A172 (cell line): ENCODE results near the gene RRP7A. TPM values are rescaled to one million over a fixed set of nuclear protein-coding genes. Genes with fewer than 3 reads are reported as not detected.
"Not testable (repeated sequence)": the region's sequence is repeated elsewhere in the genome, so short reads cannot be mapped to it uniquely, and the experiment has no call there.

Experiments used
- DNase-seq: peaks from one replicate; pipeline ENCODE4 v3.0.0-alpha.2; 2015; ENCODE audit warnings: low spot score
- total RNA-seq: library from RNA; depleted of rRNA; stranded (reverse); fragments of >200 nt; shearing (Covaris generic); gene quantifications from 2 replicates; pipeline ENCODE4 v1.2.3, GENCODE V29; 2014; rRNA removed

The RRP7A gene
- total RNA-seq, 1 experiment from 2014 or later: 40.4 TPM

DNA sequence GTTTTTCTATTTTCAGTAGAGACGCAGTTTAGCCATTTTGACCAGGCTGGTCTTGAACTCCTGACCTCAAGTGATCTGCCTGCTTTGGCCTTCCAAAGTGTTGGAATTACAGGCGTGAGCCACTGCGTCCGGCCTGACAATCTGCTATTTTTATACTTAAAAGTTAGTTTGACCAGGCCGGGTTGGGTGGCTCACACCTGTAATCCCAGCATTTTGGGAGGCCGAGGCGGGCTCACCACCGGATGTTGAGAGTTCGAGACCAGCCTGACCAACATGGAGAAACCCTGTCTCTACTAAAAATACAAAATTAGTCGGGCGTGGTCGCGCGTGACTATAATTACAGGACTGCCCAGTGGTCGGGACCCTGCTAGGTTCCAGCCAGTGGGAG, 19.8 kb downstream of the RRP7A start:
- DNase-seq: not testable (repeated sequence)

DNA sequence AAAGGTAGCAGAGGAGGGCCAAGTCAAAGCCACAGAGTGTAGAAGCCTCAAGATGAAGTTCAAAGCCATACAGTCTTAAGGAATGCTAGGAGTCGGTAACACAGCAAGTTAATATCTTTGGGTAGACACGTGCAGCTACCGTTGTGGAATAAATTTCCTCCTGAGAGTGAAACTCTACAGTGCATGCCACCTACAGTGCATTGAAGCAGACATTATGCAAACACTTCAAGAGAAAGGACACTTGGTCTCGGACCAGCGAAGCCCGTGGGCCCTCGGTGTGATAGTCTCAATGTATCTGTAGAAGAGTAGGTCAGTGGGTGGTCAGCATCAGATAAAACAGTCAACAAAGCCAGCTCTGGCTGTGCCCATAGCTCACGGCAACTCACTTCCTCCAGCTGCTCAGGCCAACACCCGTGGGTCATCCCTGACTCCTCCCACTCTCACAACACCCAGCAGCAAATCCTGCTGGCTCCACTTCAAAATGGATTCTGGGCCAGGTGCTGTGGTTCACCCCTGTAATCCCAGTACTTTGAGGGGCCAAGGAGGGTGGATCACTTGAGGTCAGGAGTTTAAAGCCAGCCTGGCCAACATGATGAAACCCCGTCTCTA, 24.0 kb downstream of the RRP7A start:
- peak; percentile 17 for DNase-seq

DNA sequence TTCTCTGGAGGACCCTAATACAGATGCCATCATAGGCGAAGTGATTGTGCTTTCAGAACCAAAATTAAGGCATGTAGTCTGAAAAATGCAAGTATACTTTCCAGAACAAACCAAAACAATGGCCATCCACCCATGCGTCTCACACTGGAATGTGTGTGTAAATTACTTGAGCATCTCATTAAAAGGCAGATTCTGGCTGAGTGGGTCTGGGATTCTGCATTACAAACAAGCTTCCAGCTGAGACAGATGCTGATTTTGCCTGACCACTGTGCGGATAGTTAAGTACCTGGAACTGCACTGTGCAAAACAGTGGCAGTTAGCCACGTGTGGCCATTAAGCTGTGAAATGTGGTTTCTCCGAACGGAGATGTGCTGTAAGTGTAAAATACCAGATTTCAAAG, 26.2 kb downstream of the RRP7A start:
- no peak for DNase-seq

DNA sequence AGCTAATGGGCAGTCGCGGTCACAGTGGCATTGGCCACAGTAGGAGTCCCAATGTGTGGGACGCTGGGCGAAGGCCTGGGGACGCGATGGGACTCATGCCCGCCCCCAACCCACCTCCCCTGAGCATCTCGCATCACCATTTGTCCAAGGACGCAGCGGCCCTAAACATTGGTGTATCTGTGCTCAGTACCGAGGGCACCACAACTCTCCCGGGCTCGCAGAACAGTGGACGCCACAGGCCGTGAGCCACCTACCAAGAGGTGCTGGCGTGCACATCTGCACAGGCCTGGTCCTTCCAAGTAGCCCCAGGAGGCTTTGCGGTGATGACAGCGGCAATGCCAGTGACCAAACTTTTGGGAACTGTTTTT, 27.3 kb downstream of the RRP7A start:
- no peak for DNase-seq

DNA sequence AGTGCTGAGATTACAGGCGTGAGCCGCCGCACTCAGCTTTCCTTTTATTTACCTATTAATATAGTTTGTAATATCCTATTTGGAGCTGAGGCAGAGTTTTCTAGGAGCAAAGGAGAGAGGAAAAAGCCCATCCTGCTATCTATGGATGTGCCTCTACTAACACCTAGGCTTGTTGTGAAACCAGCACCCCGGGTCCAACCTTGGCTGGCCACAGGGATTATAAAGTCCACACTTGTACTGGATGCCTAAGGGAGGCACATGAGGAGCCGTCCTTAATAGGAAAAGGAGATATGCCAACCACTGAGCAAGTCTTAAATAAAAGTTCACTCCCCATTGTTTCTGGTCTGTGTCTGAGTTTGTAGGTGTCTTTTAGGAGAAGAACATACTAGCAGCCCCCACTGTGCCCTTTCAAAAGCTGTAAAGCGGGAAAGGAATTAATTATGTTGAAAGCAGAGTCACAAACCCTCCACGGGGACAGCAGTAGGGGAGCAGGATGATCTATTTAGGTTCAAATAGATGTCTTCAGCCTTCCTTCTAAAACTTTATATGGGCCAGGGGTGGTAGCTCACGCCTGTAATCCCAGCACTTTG, 29.3 kb downstream of the RRP7A start:
- DNase-seq: no peak

DNA sequence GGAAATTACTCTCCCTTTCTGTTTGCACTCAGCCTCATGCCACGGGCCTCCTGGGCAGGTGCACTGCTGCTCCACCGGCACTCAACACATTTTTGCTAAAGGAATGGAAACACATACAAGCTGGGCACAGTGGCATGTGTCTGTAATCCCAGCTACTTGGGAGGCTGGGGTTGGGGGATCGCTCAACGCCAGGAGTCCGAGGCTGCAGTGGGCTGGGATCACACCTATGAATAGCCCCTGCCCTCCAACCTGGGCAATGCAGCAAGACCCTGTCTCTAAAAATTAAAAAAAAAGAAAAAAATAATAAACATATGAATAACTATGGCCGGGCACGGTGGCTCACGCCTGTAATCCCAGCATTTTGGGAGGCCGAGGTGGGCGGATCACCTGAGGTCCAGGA, 30.6 kb downstream of the RRP7A start:
- no peak for DNase-seq

DNA sequence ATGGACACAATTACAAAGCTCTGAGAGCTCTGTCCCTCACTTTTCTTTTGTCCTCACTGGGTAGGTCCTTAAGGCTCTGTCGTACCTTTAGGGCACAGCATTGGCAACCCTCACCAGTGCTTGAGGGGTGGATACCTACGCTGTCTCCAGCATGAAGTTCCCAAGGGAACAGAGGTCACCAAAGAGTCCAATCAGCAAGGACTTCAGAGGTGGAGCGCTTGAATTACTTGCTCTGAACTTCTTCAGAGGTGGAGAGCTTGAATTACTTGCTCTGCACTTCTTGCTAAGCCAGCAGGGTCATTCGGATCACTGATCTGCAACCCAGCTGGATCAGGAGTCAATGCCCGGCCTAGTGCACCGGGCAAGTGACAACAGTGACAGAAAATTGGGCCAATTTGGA, 35.1 kb downstream of the RRP7A start:
- DNase-seq: no peak

DNA sequence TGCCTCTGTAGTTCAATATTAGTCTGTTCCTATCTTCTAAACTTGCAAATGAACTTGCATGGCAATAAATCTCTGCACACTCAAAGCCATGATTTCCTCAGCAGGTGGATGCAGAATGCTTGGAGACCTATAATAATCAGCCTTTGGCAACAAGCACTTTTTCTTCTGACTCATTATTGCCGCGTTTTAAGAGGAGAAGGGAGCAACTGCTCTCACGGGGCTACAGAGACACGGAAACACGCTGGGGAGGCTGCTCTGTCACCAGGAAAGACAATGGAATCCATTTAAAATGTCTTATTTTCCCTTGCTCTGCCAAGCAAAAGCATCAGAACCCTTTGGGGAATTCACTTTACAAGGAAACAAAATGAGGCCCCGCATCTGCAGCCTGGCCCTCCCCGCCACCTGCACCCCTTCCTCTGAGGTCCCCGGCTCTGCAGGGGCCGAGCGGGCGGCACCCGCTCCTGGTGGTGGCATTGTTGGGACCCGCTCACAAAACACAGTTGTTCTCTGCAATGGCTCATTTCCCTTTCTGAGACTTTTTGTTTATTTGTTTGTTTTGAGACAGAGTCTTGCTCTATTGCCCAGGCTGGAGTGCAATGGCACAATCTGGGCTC, 35.9 kb downstream of the RRP7A start:
- DNase-seq: not testable (repeated sequence)

DNA sequence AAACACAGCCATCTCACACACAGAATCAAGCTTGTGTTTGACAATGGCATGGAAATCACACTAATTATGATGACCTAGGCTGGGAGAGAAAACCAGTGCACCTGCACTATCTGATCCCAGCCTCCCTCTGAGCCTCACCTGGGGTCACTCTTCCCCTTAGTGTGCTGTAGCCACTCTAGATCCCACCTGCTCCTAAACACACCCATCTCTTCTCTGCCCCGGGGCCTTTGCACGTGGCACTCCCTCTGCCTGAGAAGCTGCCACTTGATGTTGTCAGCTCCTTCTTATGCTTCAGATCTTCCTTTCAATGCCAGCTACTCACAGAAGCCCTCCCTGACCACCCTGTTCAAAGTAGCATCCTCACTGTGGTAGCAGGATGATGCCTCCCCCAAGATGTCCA, 44.5 kb downstream of the RRP7A start:
- DNase-seq: no peak

DNA sequence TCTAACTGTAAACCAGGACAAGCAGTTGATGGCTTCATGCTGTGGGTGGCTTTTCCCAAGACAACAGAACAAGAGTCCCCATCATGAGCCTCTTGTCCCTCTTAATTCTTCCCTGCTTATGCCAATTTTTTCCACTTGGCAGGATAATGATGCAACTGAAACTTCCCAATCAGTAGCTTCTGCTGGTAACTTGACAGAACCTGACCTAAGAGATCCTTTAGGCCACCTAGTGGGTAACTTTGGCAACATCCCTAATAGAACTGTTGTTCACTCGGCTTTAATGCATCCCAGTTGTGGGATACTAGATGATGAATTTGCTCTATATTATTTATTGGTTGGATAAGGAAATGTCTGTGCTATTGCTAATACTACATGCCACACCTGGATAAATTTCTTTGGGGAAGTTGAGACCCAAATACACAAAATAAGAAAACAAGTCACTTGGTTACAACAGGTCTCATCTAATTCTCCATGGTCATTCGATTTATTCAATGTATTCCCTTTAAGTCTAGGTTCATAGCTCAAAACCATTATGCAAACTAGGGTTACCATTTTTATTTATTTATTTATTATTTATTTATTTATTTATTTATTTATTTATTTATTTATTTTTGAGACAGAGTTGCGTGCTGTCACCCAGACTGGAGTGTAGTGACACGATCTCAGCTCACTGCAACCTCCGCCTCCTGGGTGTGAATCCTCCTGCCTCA, 46.0 kb downstream of the RRP7A start:
- peak; percentile 47 for DNase-seq

DNA sequence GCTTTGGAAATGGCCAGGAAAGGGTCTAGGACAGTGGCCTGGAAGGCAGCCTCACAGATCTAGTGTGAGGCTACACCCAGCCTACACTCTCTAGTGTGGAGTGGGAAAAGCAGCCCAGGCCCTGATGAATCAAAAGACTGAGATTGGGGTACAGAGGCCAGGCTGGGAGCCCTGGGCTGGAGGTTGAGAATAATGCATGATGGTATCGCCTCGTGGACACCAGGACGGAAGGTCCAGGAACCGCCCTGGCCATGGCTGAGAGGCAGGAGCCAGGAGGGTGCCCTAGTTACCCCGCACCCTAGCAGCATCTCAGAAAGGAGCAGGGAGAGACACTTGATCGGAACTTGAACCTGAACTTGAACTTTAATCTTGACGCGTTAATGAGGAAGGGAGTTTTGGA, 46.9 kb downstream of the RRP7A start:
- no peak for DNase-seq

DNA sequence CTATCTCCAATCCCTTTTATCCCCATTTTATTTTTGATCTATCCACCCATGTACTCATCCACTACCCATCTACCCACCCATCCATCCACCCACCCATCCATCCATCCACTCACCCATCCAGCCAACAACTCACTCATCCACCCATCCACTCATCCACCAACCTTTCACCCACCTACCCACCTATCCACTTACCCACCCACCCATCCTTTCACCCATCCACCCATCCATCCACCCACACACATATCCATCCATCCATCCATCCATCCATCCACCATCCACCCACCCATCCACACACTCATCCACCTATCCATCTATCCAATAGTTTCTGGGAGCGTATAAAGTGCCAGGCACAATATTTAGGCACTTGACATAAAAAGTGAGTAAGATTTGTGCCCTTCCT, 48.2 kb downstream of the RRP7A start:
- no peak for DNase-seq

DNA sequence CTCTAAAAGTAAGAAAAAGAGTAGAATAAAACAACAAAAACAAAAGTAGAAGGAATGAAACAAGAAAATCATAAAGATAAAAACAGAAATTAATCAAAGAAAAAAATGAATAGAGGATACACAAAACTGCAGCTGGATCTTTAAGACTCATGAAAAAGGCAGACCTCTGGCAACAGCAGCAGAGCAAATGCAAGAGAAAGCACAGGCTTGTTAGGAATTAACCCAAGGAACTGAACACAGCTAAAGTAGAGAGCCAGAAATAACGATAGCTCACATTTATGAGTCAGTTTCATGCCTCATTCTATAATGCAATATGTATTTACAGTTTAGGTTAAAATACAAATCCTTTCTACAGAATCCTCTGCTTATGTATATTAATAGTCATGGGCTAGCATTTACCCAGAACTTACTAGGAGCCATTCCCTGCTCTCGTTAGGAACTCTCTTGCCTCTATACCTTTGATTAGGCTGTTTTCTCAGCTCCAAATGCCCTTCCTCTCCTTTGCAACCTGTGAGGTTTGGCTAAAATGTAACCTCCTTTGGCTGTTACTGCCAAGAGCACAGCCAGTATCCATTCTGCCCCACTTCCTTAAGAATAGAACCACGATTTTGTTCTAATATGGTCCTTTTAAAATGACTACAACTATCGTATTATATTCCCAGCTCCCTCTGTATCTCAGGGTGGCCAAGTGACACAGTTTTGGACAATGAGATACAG, 49.1 kb downstream of the RRP7A start:
- DNase-seq: no peak

DNA sequence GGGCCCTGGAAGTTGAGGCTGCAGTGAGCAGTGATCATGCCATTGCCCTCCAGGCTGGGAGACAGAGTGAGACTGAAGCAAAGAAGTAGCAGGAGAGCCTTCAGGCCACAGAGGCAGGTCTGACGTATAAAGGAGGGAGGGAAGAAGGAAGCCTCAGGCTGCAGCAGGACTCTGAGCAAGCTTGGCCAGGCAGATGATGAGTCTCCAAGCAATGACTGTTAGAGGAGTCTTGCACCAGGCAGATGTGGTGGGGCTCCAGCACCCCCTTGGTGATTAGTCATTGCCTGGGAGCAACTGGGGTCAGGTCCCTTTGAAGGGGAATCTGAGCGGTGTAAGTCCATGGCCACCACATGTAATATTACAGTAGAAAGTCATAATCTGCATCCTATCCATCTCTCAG, 50.8 kb downstream of the RRP7A start:
- DNase-seq: no peak

DNA sequence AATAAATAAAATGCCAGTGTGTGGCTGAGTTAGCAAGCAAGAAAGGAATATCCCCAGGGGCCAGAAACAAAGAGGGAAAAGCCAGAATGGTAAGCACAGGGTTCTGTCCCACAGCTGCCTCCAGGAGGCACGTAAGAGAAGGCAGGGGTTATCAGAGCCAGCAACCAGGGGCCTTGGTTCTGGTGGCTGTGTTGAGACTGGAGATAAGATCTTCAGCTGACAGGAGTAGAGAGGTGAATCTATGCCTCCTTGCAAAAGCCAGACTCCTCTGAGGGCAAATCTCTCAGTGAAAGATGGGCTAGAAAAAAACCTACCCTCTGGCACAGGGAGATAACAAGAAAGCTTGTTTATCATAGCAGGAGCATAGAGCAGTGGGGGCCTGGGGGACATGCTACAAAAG, 57.6 kb downstream of the RRP7A start:
- DNase-seq: no peak

DNA sequence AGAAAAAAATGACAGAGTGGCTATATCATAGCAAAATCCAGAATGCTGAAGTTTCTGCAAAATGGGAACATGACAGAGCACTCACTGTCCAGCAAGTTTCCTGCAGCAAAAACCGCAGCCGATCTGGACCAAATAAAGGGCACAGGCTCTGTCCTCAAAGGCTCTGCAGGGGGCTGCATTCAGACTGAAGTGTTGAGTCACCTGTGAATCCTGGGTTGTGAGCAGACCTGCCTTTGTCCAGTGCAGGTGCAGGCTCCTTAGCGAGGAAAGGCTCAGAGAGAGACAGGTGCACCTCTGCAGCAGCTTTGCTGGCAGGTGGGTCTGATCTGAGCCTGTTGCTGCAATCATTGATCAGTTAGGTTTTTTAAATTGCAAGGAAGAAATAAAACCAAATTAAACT, 58.1 kb downstream of the RRP7A start:
- no peak for DNase-seq

Other genes starting within 250 kb of the RRP7A start
- gene TCF20, start 249.1 kb downstream of the RRP7A start, total RNA-seq: 12.4 and 26.0 TPM in 2 replicates
- gene NFAM1, start 87.4 kb downstream of the RRP7A start, total RNA-seq: 0.02 TPM in 1 of 2 replicates, not detected in the other
- not detected in 2 replicates for gene SERHL2, start 34.2 kb upstream of the RRP7A start, total RNA-seq
- gene POLDIP3, start 95.1 kb upstream of the RRP7A start, total RNA-seq: 28.5 and 30.6 TPM in 2 replicates
- not detected in 2 replicates for gene ATP5MGL, start 120.8 kb upstream of the RRP7A start, total RNA-seq
- 45.9 and 57.1 TPM in 2 replicates for gene CYB5R3, start 129.6 kb upstream of the RRP7A start, total RNA-seq
- gene A4GALT, start 201.1 kb upstream of the RRP7A start, total RNA-seq: 1.8 and 3.4 TPM in 2 replicates